H1 (cell line): ENCODE measurements around the gene MYOCOS. TPM values are rescaled to one million over a fixed set of nuclear protein-coding genes. Genes with fewer than 3 reads are reported as not detected.

Experiments
- CTCF ChIA-PET: fragments of 300-600 bp; sonication (Branson Sonifier 250); formaldehyde crosslinking; loops from one replicate; lab custom pipeline; 2021; ENCODE audit not compliant: partially characterized antibody; lab: Charles Lee
- POLR2A ChIA-PET: fragments of 300-600 bp; sonication (Branson Sonifier 250); formaldehyde crosslinking; loops from one replicate; lab custom pipeline; 2021; ENCODE audit warnings: inconsistent platforms; ENCODE audit not compliant: partially characterized antibody; lab: Charles Lee
- DNase-seq, 2 experiments: peaks; one replicate each; pipeline versions ENCODE4 v3.0.0 to v3.0.0-alpha.2; 2010 to 2022; ENCODE audit warnings: low spot score in 2 of 2, low read depth in 1 of 2, mixed read lengths in 1 of 2
- FAIRE-seq: peaks from 2 replicates; lab custom pipeline; 2011; peaks lifted over from hg19 to GRCh38; lab: Jason Lieb, UNC
- H2AFZ ChIP-seq: 2 replicates; pipeline ENCODE4 v1.8.1; 2012; ENCODE audit warnings: low read length, inconsistent platforms
- H2AK5ac ChIP-seq: 2 replicates; pipeline ENCODE4 v1.6.1; 2013; ENCODE audit warnings: low read depth, low read length
- H2BK120ac ChIP-seq: replicated peaks from 2 replicates; pipeline ENCODE3; 2013; ENCODE audit warnings: low read depth, low read length, inconsistent platforms
- H2BK12ac ChIP-seq: 2 replicates; pipeline ENCODE4 v1.6.1; 2013; ENCODE audit warnings: low read depth, low read length
- H2BK15ac ChIP-seq: 2 replicates; pipeline ENCODE4 v1.6.1; 2013; ENCODE audit warnings: low read length
- H2BK20ac ChIP-seq: 2 replicates; pipeline ENCODE4 v1.6.1; 2013; ENCODE audit warnings: low read length
- H2BK5ac ChIP-seq: 2 replicates; pipeline ENCODE4 v1.6.1; 2013; ENCODE audit warnings: low read depth, low read length
- H3K14ac ChIP-seq: 2 replicates; pipeline ENCODE4 v1.6.1; 2013; ENCODE audit warnings: inconsistent platforms; ENCODE audit not compliant: insufficient read length
- H3K18ac ChIP-seq: 2 replicates; pipeline ENCODE4 v1.6.1; 2013; ENCODE audit warnings: low read length; ENCODE audit errors: extremely low read depth
- H3K23ac ChIP-seq: 2 replicates; pipeline ENCODE4 v1.6.1; 2013; ENCODE audit warnings: inconsistent platforms; ENCODE audit not compliant: insufficient read length
- H3K23me2 ChIP-seq: 2 replicates; pipeline ENCODE4 v1.6.1; 2013; ENCODE audit warnings: low read depth, low read length
- H3K27ac ChIP-seq: 2 replicates; pipeline ENCODE4 v1.6.1; 2011; ENCODE audit warnings: low read depth, low read length, inconsistent platforms
- H3K27me3 ChIP-seq, 4 experiments: replicated peaks in 1 of 4; 1 replicate in 1 of 4; 2 replicates in 3 of 4; pipeline versions ENCODE4 v1.6.1 to v1.8.1; 2011 to 2013; ENCODE audit warnings: low read length in 3 of 4, mild to moderate bottlenecking in 3 of 4, inconsistent platforms in 2 of 4, mixed read lengths in 2 of 4, moderate library complexity in 1 of 4; ENCODE audit not compliant: control insufficient read depth in 3 of 4, insufficient read depth in 3 of 4; ENCODE audit errors: extremely low read depth in 1 of 4
- H3K36me3 ChIP-seq, 4 experiments: 2 replicates each; pipeline versions ENCODE4 v1.6.1 to v1.8.1; 2011 to 2013; ENCODE audit warnings: mild to moderate bottlenecking in 4 of 4, low read length in 3 of 4, moderate library complexity in 2 of 4, control low read depth in 1 of 4, inconsistent platforms in 1 of 4; ENCODE audit not compliant: insufficient read depth in 4 of 4, control insufficient read depth in 2 of 4
- H3K4ac ChIP-seq: replicated peaks from 2 replicates; pipeline ENCODE3; 2013; ENCODE audit warnings: low read length, low read depth, mixed read lengths, inconsistent platforms; ENCODE audit not compliant: insufficient read length
- H3K4me1 ChIP-seq, 4 experiments: replicated peaks in 1 of 4; 1 replicate in 1 of 4; 2 replicates in 3 of 4; pipeline versions ENCODE4 v1.6.1 to v1.8.1; 2011 to 2013; ENCODE audit warnings: low read length in 3 of 4, inconsistent platforms in 2 of 4, mixed read lengths in 1 of 4; ENCODE audit not compliant: insufficient read depth in 4 of 4, control insufficient read depth in 3 of 4
- H3K4me2 ChIP-seq, 2 experiments: 2 replicates each; pipeline versions ENCODE4 v1.6.1 to v1.8.1; 2011 to 2013; ENCODE audit warnings: low read depth in 2 of 2, low read length in 2 of 2, control low read depth in 1 of 2, inconsistent platforms in 1 of 2, mild to moderate bottlenecking in 1 of 2; ENCODE audit not compliant: insufficient read depth in 1 of 2
- H3K4me3 ChIP-seq, 4 experiments: fragments of 200-600, 300-600 bp in 1 of 4; sonication (generic), shearing (Covaris generic), sonication (Bioruptor Twin) in 1 of 4; 2 replicates each; pipeline versions ENCODE4 v1.5.1 to v1.8.1; 2011 to 2016; ENCODE audit warnings: low read length in 4 of 4, low read depth in 3 of 4, control low read depth in 2 of 4, inconsistent platforms in 2 of 4, mild to moderate bottlenecking in 2 of 4, mixed read lengths in 1 of 4, moderate library complexity in 1 of 4; ENCODE audit not compliant: insufficient read depth in 2 of 4; ENCODE audit errors: extremely low read depth in 1 of 4
- H3K56ac ChIP-seq: replicated peaks from 2 replicates; pipeline ENCODE3; 2013; ENCODE audit warnings: low read depth, mild to moderate bottlenecking, mixed read lengths, low read length, inconsistent platforms; ENCODE audit not compliant: insufficient read length
- H3K79me1 ChIP-seq: 2 replicates; pipeline ENCODE4 v1.6.1; 2013; ENCODE audit warnings: low read depth, low read length, control low read depth
- H3K79me2 ChIP-seq, 2 experiments: 2 replicates each; pipeline versions ENCODE4 v1.6.1 to v1.8.1; 2012 to 2013; ENCODE audit warnings: low read length in 2 of 2, mild to moderate bottlenecking in 2 of 2, inconsistent platforms in 1 of 2; ENCODE audit not compliant: insufficient read depth in 2 of 2, control insufficient read depth in 1 of 2
- H3K9ac ChIP-seq, 4 experiments: replicated peaks in 1 of 4; 1 replicate in 1 of 4; 2 replicates in 3 of 4; pipeline versions ENCODE4 v1.6.1 to v1.8.1; 2011 to 2013; ENCODE audit warnings: low read depth in 3 of 4, low read length in 3 of 4, control low read depth in 2 of 4, mild to moderate bottlenecking in 2 of 4, moderate library complexity in 2 of 4, inconsistent platforms in 1 of 4; ENCODE audit errors: extremely low read depth in 1 of 4
- H3K9me3 ChIP-seq, 2 experiments: 2 replicates each; pipeline versions ENCODE4 v1.6.1 to v1.8.1; 2012 to 2013; ENCODE audit warnings: mild to moderate bottlenecking in 2 of 2, moderate library complexity in 2 of 2, control low read depth in 1 of 2, inconsistent platforms in 1 of 2, low read depth in 1 of 2, low read length in 1 of 2, mixed read lengths in 1 of 2; ENCODE audit not compliant: insufficient read depth in 2 of 2
- H4K20me1 ChIP-seq, 2 experiments: replicated peaks in 1 of 2; 2 replicates each; pipeline versions ENCODE3 to v1.8.1; 2011 to 2013; ENCODE audit warnings: inconsistent platforms in 2 of 2, low read length in 2 of 2, mild to moderate bottlenecking in 1 of 2; ENCODE audit not compliant: insufficient read depth in 2 of 2, control insufficient read depth in 1 of 2
- H4K5ac ChIP-seq: 2 replicates; pipeline ENCODE4 v1.6.1; 2013; ENCODE audit warnings: low read length, low read depth, mixed read lengths, inconsistent platforms; ENCODE audit not compliant: insufficient read length
- H4K8ac ChIP-seq: 2 replicates; pipeline ENCODE4 v1.8.0; 2013; ENCODE audit warnings: mild to moderate bottlenecking, moderate library complexity, low read length, inconsistent platforms; ENCODE audit not compliant: insufficient read depth; ENCODE audit errors: extremely low read depth
- H4K91ac ChIP-seq: replicated peaks from 2 replicates; pipeline ENCODE3; 2013; ENCODE audit warnings: low read length, mixed read lengths, inconsistent platforms; ENCODE audit not compliant: insufficient read length
- HDAC6 ChIP-seq: IDR thresholded peaks from one replicate; pipeline ENCODE4 v1.7.1; 2012; ENCODE audit warnings: low read depth, mild to moderate bottlenecking, inconsistent platforms, low read length, moderate library complexity
- SIRT6 ChIP-seq: IDR thresholded peaks from one replicate; pipeline ENCODE4 v1.7.1; 2012; ENCODE audit warnings: low read length, inconsistent platforms
- TAF1 ChIP-seq: IDR thresholded peaks from 2 replicates; pipeline ENCODE4 v1.6.1; 2011; ENCODE audit warnings: mild to moderate bottlenecking, low read depth, low read length
- TAF7 ChIP-seq: optimal IDR thresholded peaks from 2 replicates; pipeline ENCODE3; 2011; ENCODE audit warnings: low read depth, mild to moderate bottlenecking, inconsistent platforms, low read length, moderate library complexity, borderline replicate concordance
- WGBS, 2 experiments: shearing (Covaris generic) in 1 of 2; methylation state at CpG; one replicate each; pipeline versions ENCODE4 v1.1.6 to v1.1.7; 2013 to 2015; ENCODE audit warnings: low lambda C conversion rate in 2 of 2, mixed read lengths in 2 of 2, inconsistent platforms in 1 of 2, low coverage in 1 of 2, missing lambda C conversion rate in 1 of 2; ENCODE audit not compliant: insufficient replicate concordance in 2 of 2, insufficient coverage in 1 of 2, insufficient read length in 1 of 2; ENCODE audit errors: extremely low coverage in 1 of 2, missing lambda C conversion rate in 1 of 2; 5-methylcytosine and 5-hydroxymethylcytosine counted together
- polyA plus RNA-seq, 7 experiments: library from polyadenylated mRNA; depleted of rRNA in 3 of 7; stranded (reverse) in 5 of 7; unstranded in 2 of 7; fragments of >200 nt in 5 of 7; fragments of 200-250 nt in 2 of 7; gene quantifications; 1 replicate in 5 of 7; 2 replicates in 1 of 7; 4 replicates in 1 of 7; pipeline versions ENCODE4 v1.2.1 to v1.2.3, GENCODE V29; 2011 to 2013; ENCODE audit warnings: missing spikeins in 2 of 7, mixed read lengths in 2 of 7
- total RNA-seq: library from RNA; stranded (reverse); fragmentation: NEBNext Ultra II Directional; extraction: Animal tissue kit (Norgen Biotek cat#: 25700); gene quantifications from 2 replicates; pipeline ENCODE4 v1.2.1, GENCODE V29; 2021

MYOCOS gene
- total and polyA plus RNA-seq, 2 of the 8 experiments (the other 6 are each of a cell fraction or from before 2014, with no cell fraction given) = not detected

GRCh38 chr1:171666114-171666769, 44.2 kb downstream of the MYOCOS start:
- Histone ChIP-seq H3K79me2 (no peaks in the 10 kb centered on the region), H3K79me1 (no peaks in the 10 kb centered on the region), H2BK120ac (no peak overlapping the region), H4K5ac (no peak overlapping the region), H3K23me2 (no peaks in the 10 kb centered on the region), H3K27ac (no peak overlapping the region), H2BK15ac (no peak overlapping the region), H3K14ac (no peak overlapping the region), H3K23ac (no peak overlapping the region), H4K8ac (no peak overlapping the region), H3K56ac (no peak overlapping the region), H2BK12ac (no peak overlapping the region), H2BK5ac (no peak overlapping the region), H3K27me3 (no peaks in the 10 kb centered on the region), H2AK5ac (no peak overlapping the region), H3K36me3 (no peaks in the 10 kb centered on the region), H3K4me1 (no peaks in the 10 kb centered on the region), H3K4me3 (no peak overlapping the region), H3K18ac (no peak overlapping the region), H2BK20ac (no peak overlapping the region), H4K91ac (no peak overlapping the region), H4K20me1 (no peaks in the 10 kb centered on the region), H3K9ac (no peak overlapping the region), H3K4ac (no peak overlapping the region), H3K9me3 (no peaks in the 10 kb centered on the region), H2AFZ (no peak overlapping the region), H3K4me2 (no peak overlapping the region)
- POLR2A ChIA-PET = no interaction called here
- CTCF ChIA-PET = interaction anchor here (1.9 to 8.0 kb wide), 3 partner anchors 10 to 25 kb away, joined by 5 to 61 read pairs (median 7); no protein-coding TSS in a partner anchor
- DNase-seq (no peak), FAIRE-seq (no peak)
- WGBS, 2 experiments = 95% methylated on average over 4 of the region's 4 CpGs; no CpG with 5 or more reads in 1 of the 2 experiments
- TF ChIP-seq HDAC6 (no peak), SIRT6 (no peak), TAF1 (no peak), TAF7 (no peak)
